ENCODE measurements around the gene HOXB8. TPM values are rescaled to one million over a fixed set of nuclear protein-coding genes. Genes with fewer than 3 reads are reported as not detected.

Gene HOXB8
- total and polyA plus RNA-seq, 2 of the 13 experiments (the other 11 are each of a cell fraction or from before 2014, with no cell fraction given): not detected

GRCh38 chr17:48636177-48637018 is 21.3 kb upstream of the HOXB8 start (continued):
- TF ChIP-seq LCORL (IDR thresholded peaks at IDR 0.05) (no peak), LCORL (CRISPR knock-in tag; IDR thresholded peaks at IDR 0.05) (peak; percentile 56; the same call in 1 of the 2 replicates), ZKSCAN8 (CRISPR knock-in tag; IDR thresholded peaks at IDR 0.05; ENCODE audit: borderline replicate concordance) (peak; percentile 55; the same call in 1 of the 2 replicates), ZNF570 (CRISPR knock-in tag; IDR thresholded peaks at IDR 0.05; ENCODE audit: borderline replicate concordance) (no peak), RBM39 (IDR thresholded peaks at IDR 0.05; ENCODE audit: low read depth, low read length, poor library complexity, severe bottlenecking) (peak; percentile 83), ZNF780A (CRISPR knock-in tag; IDR thresholded peaks at IDR 0.05) (no peak), ZSCAN30 (CRISPR knock-in tag; IDR thresholded peaks at IDR 0.05) (no peak), STAG1 (CRISPR knock-in tag; IDR thresholded peaks at IDR 0.05) (peak; percentile 47), PAWR (CRISPR knock-in tag; IDR thresholded peaks at IDR 0.05; ENCODE audit: borderline replicate concordance) (no peak), ZFP37 (CRISPR knock-in tag; IDR thresholded peaks at IDR 0.05; ENCODE audit: borderline replicate concordance) (peak; percentile 43; the same call in 1 of the 2 replicates), ZNF235 (CRISPR knock-in tag; IDR thresholded peaks at IDR 0.05; ENCODE audit: borderline replicate concordance) (no peak), XRCC5 (optimal IDR thresholded peaks at IDR 0.05; ENCODE audit: low read length) (peak; percentile 99), MXD3 (CRISPR knock-in tag; IDR thresholded peaks at IDR 0.05) (0 out of 2 replicates have a peak, but pooled peaks have one; percentile 63), HIC2 (CRISPR knock-in tag; IDR thresholded peaks at IDR 0.05; ENCODE audit: low read depth) (peak; percentile 55; the same call in 1 of the 2 replicates), CBX5 (CRISPR knock-in tag; IDR thresholded peaks at IDR 0.05; ENCODE audit: borderline replicate concordance) (peak; percentile 89), THAP11 (CRISPR knock-in tag; IDR thresholded peaks at IDR 0.05) (peak; percentile 40; the same call in 1 of the 2 replicates), ZNF768 (CRISPR knock-in tag; IDR thresholded peaks at IDR 0.05) (peak; percentile 73; the same call in 1 of the 2 replicates), ARNT2 (CRISPR knock-in tag; IDR thresholded peaks at IDR 0.05; ENCODE audit: low read depth) (0 out of 2 replicates have a peak, but pooled peaks have one; percentile 41), FOXC1 (CRISPR knock-in tag; IDR thresholded peaks at IDR 0.05; ENCODE audit: borderline replicate concordance) (peak; percentile 50; the same call in 1 of the 2 replicates), ZFX (CRISPR knock-in tag; IDR thresholded peaks at IDR 0.05; ENCODE audit: low read depth) (peak; percentile 88), SALL2 (CRISPR knock-in tag; IDR thresholded peaks at IDR 0.05) (peak; percentile 86), ZNF143 (CRISPR knock-in tag; IDR thresholded peaks at IDR 0.05) (0 out of 2 replicates have a peak, but pooled peaks have one; percentile 32), ZNF552 (CRISPR knock-in tag; IDR thresholded peaks at IDR 0.05; ENCODE audit: borderline replicate concordance) (no peak), NCOA2 (CRISPR knock-in tag; IDR thresholded peaks at IDR 0.05) (0 out of 2 replicates have a peak, but pooled peaks have one; percentile 26)
- TF ChIP-seq, protein P1, sequence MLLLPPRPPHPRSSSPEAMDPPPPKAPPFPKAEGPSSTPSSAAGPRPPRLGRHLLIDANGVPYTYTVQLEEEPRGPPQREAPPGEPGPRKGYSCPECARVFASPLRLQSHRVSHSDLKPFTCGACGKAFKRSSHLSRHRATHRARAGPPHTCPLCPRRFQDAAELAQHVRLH (CRISPR knock-in tag; IDR thresholded peaks at IDR 0.05; ENCODE audit: borderline replicate concordance, low read depth): peak; percentile 56; the same call in 1 of the 2 replicates
- TF ChIP-seq, protein P2, sequence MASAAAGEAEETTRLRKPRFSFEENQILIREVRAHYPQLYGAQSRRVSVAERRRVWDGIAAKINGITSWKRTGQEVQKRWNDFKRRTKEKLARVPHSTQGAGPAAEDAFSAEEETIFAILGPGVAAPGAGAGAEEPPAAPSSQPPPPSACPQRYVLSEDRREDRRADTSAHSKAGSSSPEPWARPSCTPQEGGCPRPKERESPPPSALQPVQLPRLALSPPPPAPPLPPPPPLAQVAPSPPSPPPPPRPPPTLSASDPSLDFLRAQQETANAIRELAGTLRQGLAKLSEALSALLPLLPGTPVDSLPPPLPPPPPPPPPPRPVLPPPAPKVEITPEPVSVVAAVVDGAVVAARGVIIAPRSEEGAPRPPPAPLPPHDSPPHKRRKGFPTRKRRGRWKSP (CRISPR knock-in tag; IDR thresholded peaks at IDR 0.05): peak; percentile 55; the same call in 1 of the 2 replicates

Measured in HepG2 (cell line).